H1 (cell line): ENCODE data around the gene PPP1R10. TPM values are rescaled to one million over a fixed set of nuclear protein-coding genes. Genes with fewer than 3 reads are reported as not detected.

Source experiments
- CTCF ChIA-PET: fragments of 300-600 bp; sonication (Branson Sonifier 250); formaldehyde crosslinking; loops from one replicate; lab custom pipeline; 2021; ENCODE audit not compliant: partially characterized antibody; lab: Charles Lee
- POLR2A ChIA-PET: fragments of 300-600 bp; sonication (Branson Sonifier 250); formaldehyde crosslinking; loops from one replicate; lab custom pipeline; 2021; ENCODE audit warnings: inconsistent platforms; ENCODE audit not compliant: partially characterized antibody; lab: Charles Lee
- DNase-seq, 2 experiments: peaks; one replicate each; pipeline versions ENCODE4 v3.0.0 to v3.0.0-alpha.2; 2010 to 2022; ENCODE audit warnings: low spot score in 2 of 2, low read depth in 1 of 2, mixed read lengths in 1 of 2
- FAIRE-seq: peaks from 2 replicates; lab custom pipeline; 2011; peaks lifted over from hg19 to GRCh38; lab: Jason Lieb, UNC
- H2AFZ ChIP-seq: 2 replicates; pipeline ENCODE4 v1.8.1; 2012; ENCODE audit warnings: low read length, inconsistent platforms
- H2AK5ac ChIP-seq: 2 replicates; pipeline ENCODE4 v1.6.1; 2013; ENCODE audit warnings: low read depth, low read length
- H2BK120ac ChIP-seq: replicated peaks from 2 replicates; pipeline ENCODE3; 2013; ENCODE audit warnings: low read depth, low read length, inconsistent platforms
- H2BK12ac ChIP-seq: 2 replicates; pipeline ENCODE4 v1.6.1; 2013; ENCODE audit warnings: low read depth, low read length
- H2BK15ac ChIP-seq: 2 replicates; pipeline ENCODE4 v1.6.1; 2013; ENCODE audit warnings: low read length
- H2BK20ac ChIP-seq: 2 replicates; pipeline ENCODE4 v1.6.1; 2013; ENCODE audit warnings: low read length
- H2BK5ac ChIP-seq: 2 replicates; pipeline ENCODE4 v1.6.1; 2013; ENCODE audit warnings: low read depth, low read length
- H3K14ac ChIP-seq: 2 replicates; pipeline ENCODE4 v1.6.1; 2013; ENCODE audit warnings: inconsistent platforms; ENCODE audit not compliant: insufficient read length
- H3K18ac ChIP-seq: 2 replicates; pipeline ENCODE4 v1.6.1; 2013; ENCODE audit warnings: low read length; ENCODE audit errors: extremely low read depth
- H3K23ac ChIP-seq: 2 replicates; pipeline ENCODE4 v1.6.1; 2013; ENCODE audit warnings: inconsistent platforms; ENCODE audit not compliant: insufficient read length
- H3K23me2 ChIP-seq: 2 replicates; pipeline ENCODE4 v1.6.1; 2013; ENCODE audit warnings: low read depth, low read length
- H3K27ac ChIP-seq: 2 replicates; pipeline ENCODE4 v1.6.1; 2011; ENCODE audit warnings: low read depth, low read length, inconsistent platforms
- H3K27me3 ChIP-seq, 4 experiments: replicated peaks in 1 of 4; 1 replicate in 1 of 4; 2 replicates in 3 of 4; pipeline versions ENCODE4 v1.6.1 to v1.8.1; 2011 to 2013; ENCODE audit warnings: low read length in 3 of 4, mild to moderate bottlenecking in 3 of 4, inconsistent platforms in 2 of 4, mixed read lengths in 2 of 4, moderate library complexity in 1 of 4; ENCODE audit not compliant: control insufficient read depth in 3 of 4, insufficient read depth in 3 of 4; ENCODE audit errors: extremely low read depth in 1 of 4
- H3K36me3 ChIP-seq, 4 experiments: 2 replicates each; pipeline versions ENCODE4 v1.6.1 to v1.8.1; 2011 to 2013; ENCODE audit warnings: mild to moderate bottlenecking in 4 of 4, low read length in 3 of 4, moderate library complexity in 2 of 4, control low read depth in 1 of 4, inconsistent platforms in 1 of 4; ENCODE audit not compliant: insufficient read depth in 4 of 4, control insufficient read depth in 2 of 4
- H3K4ac ChIP-seq: replicated peaks from 2 replicates; pipeline ENCODE3; 2013; ENCODE audit warnings: low read length, low read depth, mixed read lengths, inconsistent platforms; ENCODE audit not compliant: insufficient read length
- H3K4me1 ChIP-seq, 4 experiments: replicated peaks in 1 of 4; 1 replicate in 1 of 4; 2 replicates in 3 of 4; pipeline versions ENCODE4 v1.6.1 to v1.8.1; 2011 to 2013; ENCODE audit warnings: low read length in 3 of 4, inconsistent platforms in 2 of 4, mixed read lengths in 1 of 4; ENCODE audit not compliant: insufficient read depth in 4 of 4, control insufficient read depth in 3 of 4
- H3K4me2 ChIP-seq, 2 experiments: 2 replicates each; pipeline versions ENCODE4 v1.6.1 to v1.8.1; 2011 to 2013; ENCODE audit warnings: low read depth in 2 of 2, low read length in 2 of 2, control low read depth in 1 of 2, inconsistent platforms in 1 of 2, mild to moderate bottlenecking in 1 of 2; ENCODE audit not compliant: insufficient read depth in 1 of 2
- H3K4me3 ChIP-seq, 4 experiments: fragments of 200-600, 300-600 bp in 1 of 4; sonication (generic), shearing (Covaris generic), sonication (Bioruptor Twin) in 1 of 4; 2 replicates each; pipeline versions ENCODE4 v1.5.1 to v1.8.1; 2011 to 2016; ENCODE audit warnings: low read length in 4 of 4, low read depth in 3 of 4, control low read depth in 2 of 4, inconsistent platforms in 2 of 4, mild to moderate bottlenecking in 2 of 4, mixed read lengths in 1 of 4, moderate library complexity in 1 of 4; ENCODE audit not compliant: insufficient read depth in 2 of 4; ENCODE audit errors: extremely low read depth in 1 of 4
- H3K56ac ChIP-seq: replicated peaks from 2 replicates; pipeline ENCODE3; 2013; ENCODE audit warnings: low read depth, mild to moderate bottlenecking, mixed read lengths, low read length, inconsistent platforms; ENCODE audit not compliant: insufficient read length
- H3K79me1 ChIP-seq: 2 replicates; pipeline ENCODE4 v1.6.1; 2013; ENCODE audit warnings: low read depth, low read length, control low read depth
- H3K79me2 ChIP-seq, 2 experiments: 2 replicates each; pipeline versions ENCODE4 v1.6.1 to v1.8.1; 2012 to 2013; ENCODE audit warnings: low read length in 2 of 2, mild to moderate bottlenecking in 2 of 2, inconsistent platforms in 1 of 2; ENCODE audit not compliant: insufficient read depth in 2 of 2, control insufficient read depth in 1 of 2
- H3K9ac ChIP-seq, 4 experiments: replicated peaks in 1 of 4; 1 replicate in 1 of 4; 2 replicates in 3 of 4; pipeline versions ENCODE4 v1.6.1 to v1.8.1; 2011 to 2013; ENCODE audit warnings: low read depth in 3 of 4, low read length in 3 of 4, control low read depth in 2 of 4, mild to moderate bottlenecking in 2 of 4, moderate library complexity in 2 of 4, inconsistent platforms in 1 of 4; ENCODE audit errors: extremely low read depth in 1 of 4
- H3K9me3 ChIP-seq, 2 experiments: 2 replicates each; pipeline versions ENCODE4 v1.6.1 to v1.8.1; 2012 to 2013; ENCODE audit warnings: mild to moderate bottlenecking in 2 of 2, moderate library complexity in 2 of 2, control low read depth in 1 of 2, inconsistent platforms in 1 of 2, low read depth in 1 of 2, low read length in 1 of 2, mixed read lengths in 1 of 2; ENCODE audit not compliant: insufficient read depth in 2 of 2
- H4K20me1 ChIP-seq, 2 experiments: replicated peaks in 1 of 2; 2 replicates each; pipeline versions ENCODE3 to v1.8.1; 2011 to 2013; ENCODE audit warnings: inconsistent platforms in 2 of 2, low read length in 2 of 2, mild to moderate bottlenecking in 1 of 2; ENCODE audit not compliant: insufficient read depth in 2 of 2, control insufficient read depth in 1 of 2
- H4K5ac ChIP-seq: 2 replicates; pipeline ENCODE4 v1.6.1; 2013; ENCODE audit warnings: low read length, low read depth, mixed read lengths, inconsistent platforms; ENCODE audit not compliant: insufficient read length
- H4K8ac ChIP-seq: 2 replicates; pipeline ENCODE4 v1.8.0; 2013; ENCODE audit warnings: mild to moderate bottlenecking, moderate library complexity, low read length, inconsistent platforms; ENCODE audit not compliant: insufficient read depth; ENCODE audit errors: extremely low read depth
- H4K91ac ChIP-seq: replicated peaks from 2 replicates; pipeline ENCODE3; 2013; ENCODE audit warnings: low read length, mixed read lengths, inconsistent platforms; ENCODE audit not compliant: insufficient read length
- CBX5 ChIP-seq: fragments of 300-800, 300-1000 bp; sonication (generic); IDR thresholded peaks from 2 replicates; pipeline ENCODE4 v1.7.1; 2016; ENCODE audit warnings: antibody characterized with exemption, low read length, low read depth
- CEBPB ChIP-seq: IDR thresholded peaks from 2 replicates; pipeline ENCODE4 v1.6.1; 2012; ENCODE audit warnings: low read depth, low read length
- CTCF ChIP-seq, 3 experiments: IDR thresholded peaks; 1 replicate in 2 of 3; 2 replicates in 1 of 3; pipeline versions ENCODE4 v1.5.1 to v1.6.1; 2011; ENCODE audit warnings: low read length in 3 of 3, mild to moderate bottlenecking in 3 of 3, inconsistent platforms in 2 of 3, low read depth in 1 of 3, moderate library complexity in 1 of 3; ENCODE audit not compliant: insufficient read depth in 1 of 3; ENCODE audit errors: control extremely low read depth in 1 of 3
- KDM1A ChIP-seq: fragments of 200-600, 300-600 bp; sonication (generic); IDR thresholded peaks from 2 replicates; pipeline ENCODE4 v1.7.1; 2016; ENCODE audit warnings: mild to moderate bottlenecking, low read length, borderline replicate concordance
- POLR2A ChIP-seq, 2 experiments: IDR thresholded peaks; 1 replicate in 1 of 2; 2 replicates in 1 of 2; pipeline ENCODE4 v1.6.1; 2011; ENCODE audit warnings: low read depth in 2 of 2, low read length in 2 of 2, mild to moderate bottlenecking in 2 of 2; ENCODE audit errors: control extremely low read depth in 1 of 2
- POLR2AphosphoS5 ChIP-seq: IDR thresholded peaks from 2 replicates; pipeline ENCODE4 v1.6.1; 2011; ENCODE audit warnings: low read depth, low read length
- RFX5 ChIP-seq: IDR thresholded peaks from 2 replicates; pipeline ENCODE4 v1.6.1; 2011; ENCODE audit warnings: low read depth, low read length, improper control_type of control experiment, borderline replicate concordance
- TEAD4 ChIP-seq: IDR thresholded peaks from 2 replicates; pipeline ENCODE4 v1.6.1; 2012; ENCODE audit warnings: low read depth, low read length, inconsistent platforms, mixed read lengths
- WGBS, 2 experiments: shearing (Covaris generic) in 1 of 2; methylation state at CpG; one replicate each; pipeline versions ENCODE4 v1.1.6 to v1.1.7; 2013 to 2015; ENCODE audit warnings: low lambda C conversion rate in 2 of 2, mixed read lengths in 2 of 2, inconsistent platforms in 1 of 2, low coverage in 1 of 2, missing lambda C conversion rate in 1 of 2; ENCODE audit not compliant: insufficient replicate concordance in 2 of 2, insufficient coverage in 1 of 2, insufficient read length in 1 of 2; ENCODE audit errors: extremely low coverage in 1 of 2, missing lambda C conversion rate in 1 of 2; 5-methylcytosine and 5-hydroxymethylcytosine counted together
- polyA plus RNA-seq, 7 experiments: library from polyadenylated mRNA; depleted of rRNA in 3 of 7; stranded (reverse) in 5 of 7; unstranded in 2 of 7; fragments of >200 nt in 5 of 7; fragments of 200-250 nt in 2 of 7; gene quantifications; 1 replicate in 5 of 7; 2 replicates in 1 of 7; 4 replicates in 1 of 7; pipeline versions ENCODE4 v1.2.1 to v1.2.3, GENCODE V29; 2011 to 2013; ENCODE audit warnings: missing spikeins in 2 of 7, mixed read lengths in 2 of 7
- total RNA-seq: library from RNA; stranded (reverse); fragmentation: NEBNext Ultra II Directional; extraction: Animal tissue kit (Norgen Biotek cat#: 25700); gene quantifications from 2 replicates; pipeline ENCODE4 v1.2.1, GENCODE V29; 2021

The PPP1R10 gene
- total and polyA plus RNA-seq, 2 of the 8 experiments (the other 6 are each of a cell fraction or from before 2014, with no cell fraction given) = 23.9 to 89.1 TPM

DNA sequence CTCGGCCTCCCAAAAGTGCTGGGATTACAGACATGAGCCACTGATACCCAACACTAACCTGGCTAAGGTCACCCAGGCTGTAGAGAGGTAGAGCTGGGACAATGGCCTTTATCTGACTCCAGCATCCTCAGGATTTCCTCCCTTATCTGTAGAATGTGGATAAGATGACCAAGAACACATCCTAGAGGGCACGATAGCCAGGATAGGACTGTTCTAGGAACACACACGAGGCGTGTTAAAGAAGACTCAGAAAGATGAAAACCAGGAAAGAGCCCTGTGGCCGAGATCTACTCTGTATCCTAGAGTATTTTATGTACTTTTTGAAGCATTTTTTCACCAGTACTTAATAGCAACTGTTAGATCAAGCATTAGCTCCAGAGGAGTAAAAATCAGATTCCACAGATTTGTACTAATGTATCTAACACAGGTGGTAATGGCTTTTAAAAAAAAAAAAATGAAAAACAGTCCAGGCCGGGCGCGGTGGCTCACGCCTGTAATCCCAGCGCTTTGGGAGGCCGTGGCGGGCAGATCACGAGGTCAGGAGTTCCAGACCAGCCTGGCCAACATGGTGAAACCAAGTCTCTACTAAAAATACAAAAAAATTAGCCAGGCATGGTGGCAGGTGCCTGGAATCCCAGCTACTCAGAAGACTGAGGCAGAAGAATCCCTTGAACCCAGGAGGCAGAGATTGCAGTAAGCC lies 17.3 kb downstream of the PPP1R10 start:
- Histone ChIP-seq H4K8ac (no peak overlapping the region), H3K36me3 (peaks cover 35 to 46% (median 42%) of the 10 kb centered on the region in 4 experiments), H2AK5ac (no peak overlapping the region), H3K79me2 (no peaks in the 10 kb centered on the region), H3K23ac (no peak overlapping the region), H2BK120ac (no peak overlapping the region), H3K9ac (no peak overlapping the region), H3K4me2 (no peak overlapping the region), H3K4ac (no peak overlapping the region), H2AFZ (no peak overlapping the region), H3K4me3 (no peak overlapping the region), H3K56ac (no peak overlapping the region), H3K9me3 (no peaks in the 10 kb centered on the region), H3K27me3 (no peaks in the 10 kb centered on the region), H3K4me1 (no peaks in the 10 kb centered on the region), H2BK20ac (no peak overlapping the region), H2BK15ac (no peak overlapping the region), H3K79me1 (no peaks in the 10 kb centered on the region; the same call in none of the 2 replicates), H4K5ac (no peak overlapping the region), H2BK5ac (no peak overlapping the region), H4K20me1 (peaks cover 6 to 31% of the 10 kb centered on the region in 2 experiments), H3K23me2 (no peaks in the 10 kb centered on the region; the same call in 1 of the 2 replicates), H3K14ac (no peak overlapping the region), H2BK12ac (no peak overlapping the region), H4K91ac (no peak overlapping the region), H3K18ac (no peak overlapping the region), H3K27ac (no peak overlapping the region)
- no peak for DNase-seq
- ChIA-PET CTCF (interaction anchor here (0.6 to 5.7 kb wide), 10 partner anchors 11 to 124 kb away, joined by 3 to 40 read pairs (median 5); no protein-coding TSS in a partner anchor), POLR2A (interaction anchor here (0.7 to 27.0 kb wide), 34 partner anchors 1 to 479 kb away, joined by 3 to 712 read pairs (median 5); partner anchors contain the start of genes ATAT1, C6orf136, DHX16 and GNL1)
- FAIRE-seq = no peak
- 96% methylated on average over 13 of the region's 13 CpGs; no CpG with 5 or more reads in 1 of the 2 experiments for WGBS, 2 experiments
- TF ChIP-seq CTCF (IDR thresholded peaks at IDR 0.05; ENCODE audit: control extremely low read depth in 1 of 3, insufficient read depth in 1 of 3, low read depth in 1 of 3, low read length in 3 of 3) (no peak), POLR2A (IDR thresholded peaks at IDR 0.05; ENCODE audit: control extremely low read depth in 1 of 2, low read depth in 2 of 2, low read length in 2 of 2) (peak in 1 of 2 experiments; percentile 45; a peak in 1 of 3 replicates), POLR2AphosphoS5 (peak; percentile 59), CEBPB (no peak), TEAD4 (no peak), RFX5 (no peak), KDM1A (no peak), CBX5 (no peak)
